SK-N-SH treated with all-trans-retinoic acid at 6 μM for 48 hours (cell line): ENCODE measurements around the gene C2orf78.

Source experiments
- ATAC-seq: fragments of 200-7000 bp; cut with Tn5 transposase; 3 replicates; pipeline ENCODE4 v1.9.1; 2020; ENCODE audit warnings: mild to moderate bottlenecking, moderate library complexity
- ARNTL ChIP-seq: fragments of 450-650 bp; formaldehyde crosslinking; IDR thresholded peaks from 2 replicates; pipeline ENCODE4 v1.5.0; 2020; ENCODE audit warnings: low read depth, mild to moderate bottlenecking, moderate library complexity, borderline replicate concordance
- BACH2 ChIP-seq: fragments of 250-450 bp; sonication (Bioruptor Pico); IDR thresholded peaks from 2 replicates; pipeline ENCODE4 v1.9.0; 2021; ENCODE audit warnings: mild to moderate bottlenecking, borderline replicate concordance
- CSDC2 ChIP-seq: fragments of 250-450 bp; sonication (Bioruptor Pico); IDR thresholded peaks from 2 replicates; pipeline ENCODE4 v1.5.0; 2020; ENCODE audit warnings: mild to moderate bottlenecking, moderate library complexity
- GLIS3 ChIP-seq: fragments of 250-450 bp; sonication (Bioruptor Pico); IDR thresholded peaks from 2 replicates; pipeline ENCODE4 v1.5.0; 2020; ENCODE audit warnings: mild to moderate bottlenecking, moderate library complexity
- ISL1 ChIP-seq: fragments of 250-450 bp; sonication (Bioruptor Pico); IDR thresholded peaks from 2 replicates; pipeline ENCODE4 v2.1.2; 2022; ENCODE audit warnings: mild to moderate bottlenecking, moderate library complexity
- OSR1 ChIP-seq: fragments of 250-450 bp; sonication (Bioruptor Pico); IDR thresholded peaks from 2 replicates; pipeline ENCODE4 v1.8.0; 2022; ENCODE audit warnings: moderate library complexity, mild to moderate bottlenecking, inconsistent platforms
- SNAI2 ChIP-seq: fragments of 250-450 bp; sonication (Bioruptor Pico); IDR thresholded peaks from 2 replicates; pipeline ENCODE4 v1.5.0; 2020; ENCODE audit warnings: mild to moderate bottlenecking, moderate library complexity
- TOX ChIP-seq: fragments of 250-450 bp; sonication (Bioruptor Pico); IDR thresholded peaks from 2 replicates; pipeline ENCODE4 v1.8.0; 2021; ENCODE audit warnings: mild to moderate bottlenecking, moderate library complexity, borderline replicate concordance
- ZC3H10 ChIP-seq: fragments of 250-450 bp; sonication (Bioruptor Pico); IDR thresholded peaks from 2 replicates; pipeline ENCODE4 v1.5.1; 2021; ENCODE audit warnings: mild to moderate bottlenecking, moderate library complexity
- ZFP30 ChIP-seq: fragments of 450-650 bp; formaldehyde crosslinking; IDR thresholded peaks from 2 replicates; pipeline ENCODE4 v1.5.0; 2022; ENCODE audit warnings: mild to moderate bottlenecking, moderate library complexity
- ZNF565 ChIP-seq: fragments of 450-650 bp; formaldehyde crosslinking; conservative IDR thresholded peaks from 2 replicates; pipeline ENCODE4 v1.5.0; 2020; ENCODE audit warnings: low read depth, mild to moderate bottlenecking, moderate library complexity
- ZNF70 ChIP-seq: fragments of 450-650 bp; formaldehyde crosslinking; IDR thresholded peaks from 2 replicates; pipeline ENCODE4 v1.5.0; 2020; ENCODE audit warnings: mild to moderate bottlenecking, moderate library complexity
- ZNF8 ChIP-seq: fragments of 450-650 bp; formaldehyde crosslinking; IDR thresholded peaks from 2 replicates; pipeline ENCODE4 v1.5.0; 2020; ENCODE audit warnings: mild to moderate bottlenecking, moderate library complexity
- TF ChIP-seq, protein P1 (sequence below): fragments of 250-450 bp; sonication (Bioruptor Pico); IDR thresholded peaks from 2 replicates; pipeline ENCODE4 v1.8.0; 2020; ENCODE audit warnings: mild to moderate bottlenecking, moderate library complexity, borderline replicate concordance
- TF ChIP-seq, protein P2 (sequence below): fragments of 250-450 bp; sonication (Bioruptor Pico); IDR thresholded peaks from 2 replicates; pipeline ENCODE4 v1.5.0; 2020; ENCODE audit warnings: mild to moderate bottlenecking, moderate library complexity
- TF ChIP-seq, protein P3 (sequence below): fragments of 250-450 bp; sonication (Bioruptor Pico); IDR thresholded peaks from 2 replicates; pipeline ENCODE4 v1.5.1; 2021; ENCODE audit warnings: mild to moderate bottlenecking, moderate library complexity

Gene C2orf78

DNA sequence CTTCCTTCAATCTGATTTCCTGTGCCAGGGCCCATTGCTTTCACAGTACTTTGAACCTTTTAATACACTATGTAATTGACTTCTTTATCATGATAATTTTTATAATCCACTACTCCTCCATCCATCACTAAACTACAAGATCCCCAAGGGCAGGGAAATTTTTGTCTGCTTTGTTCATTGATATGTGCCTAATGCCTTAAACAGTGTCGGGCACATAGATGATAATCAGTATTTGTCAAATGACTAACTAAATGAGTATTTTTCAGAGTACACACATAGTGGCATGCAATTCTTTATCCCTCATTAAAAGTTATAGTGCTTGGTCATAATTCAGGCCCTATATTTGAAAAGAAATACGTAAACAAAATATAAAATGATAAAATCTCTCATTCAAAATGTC is 39.4 kb downstream of the C2orf78 start:
- ATAC-seq: no peak
- TF ChIP-seq, protein P1, sequence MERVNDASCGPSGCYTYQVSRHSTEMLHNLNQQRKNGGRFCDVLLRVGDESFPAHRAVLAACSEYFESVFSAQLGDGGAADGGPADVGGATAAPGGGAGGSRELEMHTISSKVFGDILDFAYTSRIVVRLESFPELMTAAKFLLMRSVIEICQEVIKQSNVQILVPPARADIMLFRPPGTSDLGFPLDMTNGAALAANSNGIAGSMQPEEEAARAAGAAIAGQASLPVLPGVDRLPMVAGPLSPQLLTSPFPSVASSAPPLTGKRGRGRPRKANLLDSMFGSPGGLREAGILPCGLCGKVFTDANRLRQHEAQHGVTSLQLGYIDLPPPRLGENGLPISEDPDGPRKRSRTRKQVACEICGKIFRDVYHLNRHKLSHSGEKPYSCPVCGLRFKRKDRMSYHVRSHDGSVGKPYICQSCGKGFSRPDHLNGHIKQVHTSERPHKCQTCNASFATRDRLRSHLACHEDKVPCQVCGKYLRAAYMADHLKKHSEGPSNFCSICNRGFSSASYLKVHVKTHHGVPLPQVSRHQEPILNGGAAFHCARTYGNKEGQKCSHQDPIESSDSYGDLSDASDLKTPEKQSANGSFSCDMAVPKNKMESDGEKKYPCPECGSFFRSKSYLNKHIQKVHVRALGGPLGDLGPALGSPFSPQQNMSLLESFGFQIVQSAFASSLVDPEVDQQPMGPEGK (CRISPR knock-in tag): no peak
- TF ChIP-seq, protein P2, sequence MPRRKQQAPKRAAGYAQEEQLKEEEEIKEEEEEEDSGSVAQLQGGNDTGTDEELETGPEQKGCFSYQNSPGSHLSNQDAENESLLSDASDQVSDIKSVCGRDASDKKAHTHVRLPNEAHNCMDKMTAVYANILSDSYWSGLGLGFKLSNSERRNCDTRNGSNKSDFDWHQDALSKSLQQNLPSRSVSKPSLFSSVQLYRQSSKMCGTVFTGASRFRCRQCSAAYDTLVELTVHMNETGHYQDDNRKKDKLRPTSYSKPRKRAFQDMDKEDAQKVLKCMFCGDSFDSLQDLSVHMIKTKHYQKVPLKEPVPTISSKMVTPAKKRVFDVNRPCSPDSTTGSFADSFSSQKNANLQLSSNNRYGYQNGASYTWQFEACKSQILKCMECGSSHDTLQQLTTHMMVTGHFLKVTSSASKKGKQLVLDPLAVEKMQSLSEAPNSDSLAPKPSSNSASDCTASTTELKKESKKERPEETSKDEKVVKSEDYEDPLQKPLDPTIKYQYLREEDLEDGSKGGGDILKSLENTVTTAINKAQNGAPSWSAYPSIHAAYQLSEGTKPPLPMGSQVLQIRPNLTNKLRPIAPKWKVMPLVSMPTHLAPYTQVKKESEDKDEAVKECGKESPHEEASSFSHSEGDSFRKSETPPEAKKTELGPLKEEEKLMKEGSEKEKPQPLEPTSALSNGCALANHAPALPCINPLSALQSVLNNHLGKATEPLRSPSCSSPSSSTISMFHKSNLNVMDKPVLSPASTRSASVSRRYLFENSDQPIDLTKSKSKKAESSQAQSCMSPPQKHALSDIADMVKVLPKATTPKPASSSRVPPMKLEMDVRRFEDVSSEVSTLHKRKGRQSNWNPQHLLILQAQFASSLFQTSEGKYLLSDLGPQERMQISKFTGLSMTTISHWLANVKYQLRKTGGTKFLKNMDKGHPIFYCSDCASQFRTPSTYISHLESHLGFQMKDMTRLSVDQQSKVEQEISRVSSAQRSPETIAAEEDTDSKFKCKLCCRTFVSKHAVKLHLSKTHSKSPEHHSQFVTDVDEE: no peak

- TF ChIP-seq, protein P2: no peak
- no peak for TF ChIP-seq ZNF565 (CRISPR knock-in tag)
- TF ChIP-seq ZNF70: no peak
- no peak for TF ChIP-seq ZC3H10 (CRISPR knock-in tag)
- no peak for TF ChIP-seq ARNTL (CRISPR knock-in tag)
- TF ChIP-seq ZFP30: no peak
- TF ChIP-seq ISL1 (CRISPR knock-in tag): no peak
- TF ChIP-seq SNAI2 (CRISPR knock-in tag): no peak
- peak; percentile 59 for ATAC-seq
Observed at GRCh38 chr2:73823916-73824523, 40.0 kb downstream of the C2orf78 start.

- no peak for ATAC-seq
- TF ChIP-seq CSDC2 (no peak), GLIS3 (CRISPR knock-in tag) (no peak), ZNF8 (no peak), ISL1 (CRISPR knock-in tag) (no peak)
Observed at GRCh38 chr2:73825408-73825807, 41.4 kb downstream of the C2orf78 start.

DNA sequence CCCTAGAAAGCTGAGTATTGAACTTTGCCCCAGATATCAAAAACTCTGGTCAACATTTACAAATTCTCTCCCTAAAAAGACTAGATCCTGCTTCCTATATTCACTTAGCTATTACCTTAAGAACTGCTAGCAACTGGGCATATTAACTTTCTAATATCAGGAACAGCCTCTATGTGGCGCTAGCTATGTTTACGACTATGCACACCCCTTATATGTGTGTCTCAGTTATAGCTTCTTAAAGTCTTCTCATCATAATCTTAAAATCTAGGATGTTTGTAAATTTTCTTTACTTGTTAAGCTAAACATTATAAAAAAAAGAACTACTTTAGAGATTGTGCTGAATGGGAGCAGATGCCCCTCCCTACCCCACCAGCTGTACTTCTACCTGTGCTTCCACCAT is 43.0 kb downstream of the C2orf78 start:
- peak; percentile 60 for ATAC-seq
- no peak for TF ChIP-seq BACH2
- no peak for TF ChIP-seq OSR1 (CRISPR knock-in tag)
- TF ChIP-seq, protein P1 (CRISPR knock-in tag): no peak
- no peak for TF ChIP-seq CSDC2
- no peak for TF ChIP-seq ARNTL (CRISPR knock-in tag)
- no peak for TF ChIP-seq GLIS3 (CRISPR knock-in tag)

DNA sequence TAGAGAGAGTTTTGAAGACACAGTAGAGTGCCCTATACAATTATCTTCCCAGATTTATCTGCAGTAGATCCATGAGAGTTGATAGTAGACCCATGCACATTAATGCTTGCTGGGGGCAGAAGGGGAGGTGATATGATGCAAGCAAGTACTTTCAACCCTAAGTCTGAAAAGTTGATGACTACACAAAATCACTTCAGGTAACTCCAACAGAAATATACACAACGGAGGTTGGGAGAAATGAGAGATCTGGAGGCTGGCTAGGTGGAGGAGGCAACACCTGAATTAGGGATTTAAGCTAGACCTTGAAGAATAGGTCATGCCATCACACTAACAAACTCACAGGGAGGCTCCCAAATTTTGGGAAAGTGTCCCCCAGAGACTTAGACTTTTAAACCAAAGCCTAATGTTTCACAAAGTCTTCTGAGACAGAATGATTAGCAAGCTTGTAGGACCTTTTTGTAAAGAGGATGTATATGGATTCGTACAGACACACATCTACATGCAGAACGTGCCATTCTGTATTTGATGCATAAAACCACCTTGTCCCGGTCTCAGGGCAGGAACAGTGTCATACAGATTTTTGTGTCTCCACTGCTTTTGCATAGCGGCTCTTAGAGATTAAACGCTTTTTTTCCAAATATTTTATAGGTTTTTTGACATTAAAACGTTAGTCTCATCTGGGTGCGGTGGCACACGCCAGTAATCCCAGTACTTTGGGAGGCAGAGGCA is 43.8 kb downstream of the C2orf78 start:
- ATAC-seq: no peak
- TF ChIP-seq TOX (CRISPR knock-in tag): no peak
- TF ChIP-seq ARNTL (CRISPR knock-in tag): no peak
- no peak for TF ChIP-seq SNAI2 (CRISPR knock-in tag)
- TF ChIP-seq, protein P3, sequence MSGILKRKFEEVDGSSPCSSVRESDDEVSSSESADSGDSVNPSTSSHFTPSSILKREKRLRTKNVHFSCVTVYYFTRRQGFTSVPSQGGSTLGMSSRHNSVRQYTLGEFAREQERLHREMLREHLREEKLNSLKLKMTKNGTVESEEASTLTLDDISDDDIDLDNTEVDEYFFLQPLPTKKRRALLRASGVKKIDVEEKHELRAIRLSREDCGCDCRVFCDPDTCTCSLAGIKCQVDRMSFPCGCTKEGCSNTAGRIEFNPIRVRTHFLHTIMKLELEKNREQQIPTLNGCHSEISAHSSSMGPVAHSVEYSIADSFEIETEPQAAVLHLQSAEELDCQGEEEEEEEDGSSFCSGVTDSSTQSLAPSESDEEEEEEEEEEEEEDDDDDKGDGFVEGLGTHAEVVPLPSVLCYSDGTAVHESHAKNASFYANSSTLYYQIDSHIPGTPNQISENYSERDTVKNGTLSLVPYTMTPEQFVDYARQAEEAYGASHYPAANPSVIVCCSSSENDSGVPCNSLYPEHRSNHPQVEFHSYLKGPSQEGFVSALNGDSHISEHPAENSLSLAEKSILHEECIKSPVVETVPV: no peak
- no peak for TF ChIP-seq ZFP30
- TF ChIP-seq, protein P2: no peak
- no peak for TF ChIP-seq BACH2
